ENCODE data around the gene ZNF670. TPM values are rescaled to one million over a fixed set of nuclear protein-coding genes. Genes with fewer than 3 reads are reported as not detected.

The ZNF670 gene
- total and polyA plus RNA-seq, 4 experiments from 2014 or later, result 1.6 to 3.3 (median 2.5) TPM

- no peaks in the 10 kb centered on the region for H3K9me3 ChIP-seq (ENCODE audit: control insufficient read depth in 1 of 2, low read length in 2 of 2)
- no peak overlapping the region for H3K27ac ChIP-seq (ENCODE audit: low read depth, low read length)
- Mint-ChIP-seq H3K4me3 (no peak overlapping the region), H3K4me1 (peaks cover 0 to 2% (median under 1%) of the 10 kb centered on the region in 4 donors), H3K27me3 (no peaks in the 10 kb centered on the region), H3K36me3 (no peaks in the 10 kb centered on the region), H3K27ac (no peak overlapping the region), H3K9me3 (peaks cover 0 to 18% (median 2%) of the 10 kb centered on the region in 8 donors)
- H3K4me1 ChIP-seq (ENCODE audit: insufficient read depth, low read length), result no peaks in the 10 kb centered on the region
- ChIA-PET CTCF (ENCODE audit: partially characterized antibody) (interaction anchor here (1.2 kb wide), 1 partner anchor 368 kb away, joined by 3 read pairs; no protein-coding TSS in a partner anchor), POLR2A (ENCODE audit: partially characterized antibody) (interaction anchor here (1.0 kb wide), 1 partner anchor 16 kb away, joined by 3 read pairs; the partner anchor contains the start of gene ZNF669)
- DNase-seq, result no peak
- H3K27me3 ChIP-seq (ENCODE audit: insufficient read depth, low read length), result no peaks in the 10 kb centered on the region
- H3K36me3 ChIP-seq (ENCODE audit: insufficient read depth, low read length), result no peaks in the 10 kb centered on the region
- H3K4me3 ChIP-seq (ENCODE audit: low read length in 2 of 2), result no peak overlapping the region
- intact Hi-C loops (cut with micrococcal nuclease), result no loop called here
Measured at GRCh38 chr1:247119600-247120407, 41.2 kb upstream of the ZNF670 start.

- POLR2A ChIA-PET (ENCODE audit: partially characterized antibody), result interaction anchor here (1.0 kb wide), 1 partner anchor 15 kb away, joined by 3 read pairs; the partner anchor contains the start of gene ZNF669
- CTCF ChIA-PET (ENCODE audit: partially characterized antibody), result interaction anchor here (1.2 kb wide), 1 partner anchor 369 kb away, joined by 3 read pairs; no protein-coding TSS in a partner anchor
- intact Hi-C loops (cut with micrococcal nuclease), result no loop called here
- Histone ChIP-seq H3K4me3 (ENCODE audit: low read length in 2 of 2) (no peak overlapping the region), H3K27me3 (ENCODE audit: insufficient read depth, low read length) (no peaks in the 10 kb centered on the region), H3K4me1 (ENCODE audit: insufficient read depth, low read length) (no peaks in the 10 kb centered on the region), H3K27ac (ENCODE audit: low read depth, low read length) (no peak overlapping the region), H3K36me3 (ENCODE audit: insufficient read depth, low read length) (no peaks in the 10 kb centered on the region), H3K9me3 (ENCODE audit: control insufficient read depth in 1 of 2, low read length in 2 of 2) (no peaks in the 10 kb centered on the region)
- Mint-ChIP-seq H3K9me3 (peaks cover 0 to 11% (median 2%) of the 10 kb centered on the region in 8 donors), H3K27ac (no peak overlapping the region), H3K36me3 (no peaks in the 10 kb centered on the region), H3K4me1 (peaks cover 0 to 2% (median under 1%) of the 10 kb centered on the region in 4 donors), H3K27me3 (no peaks in the 10 kb centered on the region), H3K4me3 (no peak overlapping the region)
- peak in 1 of 5 donors; percentile 57 for DNase-seq
Measured at GRCh38 chr1:247118946-247119446, 40.4 kb upstream of the ZNF670 start.

DNA sequence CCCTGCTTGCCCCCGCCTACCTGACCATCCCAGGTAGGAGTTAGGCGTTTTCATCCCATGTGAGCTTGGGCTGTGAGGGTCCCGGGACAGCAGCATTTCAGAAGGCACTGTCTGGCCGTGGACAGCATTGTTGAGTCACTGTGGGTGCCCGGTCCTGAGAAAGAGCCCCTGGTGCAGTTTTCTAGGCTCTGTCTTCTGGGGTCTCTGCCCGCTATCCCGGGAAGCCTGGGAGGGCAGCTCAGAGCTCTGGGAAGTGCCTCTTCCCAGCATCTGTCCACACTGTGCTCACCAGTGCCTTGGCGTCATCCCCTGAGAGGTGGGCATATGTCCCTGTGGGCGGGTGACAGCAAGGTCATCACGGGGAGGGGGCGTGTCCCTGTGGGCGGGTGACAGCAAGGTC lies 36.9 kb upstream of the ZNF670 start:
- peaks cover 5 to 6% (median 5%) of the 10 kb centered on the region in 4 donors for H3K4me1 Mint-ChIP-seq
- peaks cover 0 to 2% of the 10 kb centered on the region in 2 donors for H3K36me3 Mint-ChIP-seq
- H3K4me3 Mint-ChIP-seq, result no peak overlapping the region
- DNase-seq, result no peak
- H3K4me3 ChIP-seq (ENCODE audit: low read length in 2 of 2), result no peak overlapping the region
- CTCF ChIA-PET (ENCODE audit: partially characterized antibody), result no interaction called here
- H3K9me3 Mint-ChIP-seq, result peaks cover 0 to 4% (median 0%) of the 10 kb centered on the region in 8 donors
- H3K27me3 Mint-ChIP-seq, result peaks cover 8 to 10% of the 10 kb centered on the region in 2 donors
- H3K36me3 ChIP-seq (ENCODE audit: insufficient read depth, low read length), result no peaks in the 10 kb centered on the region
- peaks cover 8% of the 10 kb centered on the region for H3K27me3 ChIP-seq (ENCODE audit: insufficient read depth, low read length)
- no peak overlapping the region for H3K27ac Mint-ChIP-seq
- no peaks in the 10 kb centered on the region for H3K9me3 ChIP-seq (ENCODE audit: control insufficient read depth in 1 of 2, low read length in 2 of 2)
- H3K4me1 ChIP-seq (ENCODE audit: insufficient read depth, low read length), result peaks cover 12% of the 10 kb centered on the region
- POLR2A ChIA-PET (ENCODE audit: partially characterized antibody), result no interaction called here
- intact Hi-C loops (cut with micrococcal nuclease), result no loop called here
- no peak overlapping the region for H3K27ac ChIP-seq (ENCODE audit: low read depth, low read length)

DNA sequence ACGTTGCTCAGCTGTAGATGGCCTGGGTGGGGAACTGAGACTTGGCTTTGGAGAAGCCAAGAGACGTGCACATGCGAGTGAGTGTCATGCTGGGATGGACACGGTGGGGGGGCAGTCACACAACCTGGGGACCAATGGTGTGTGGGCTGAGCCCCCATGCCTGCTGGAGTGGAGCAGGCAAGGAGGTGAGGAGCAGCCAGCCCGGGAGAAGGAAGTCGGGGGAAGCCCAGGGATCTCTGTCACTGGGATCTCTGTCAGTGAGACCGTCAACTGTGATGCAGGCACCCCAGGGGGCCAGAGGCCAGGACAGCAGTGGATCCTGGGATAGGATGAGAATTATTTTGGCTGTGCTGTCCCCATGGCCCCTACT lies 36.5 kb upstream of the ZNF670 start:
- peaks cover 0 to 2% of the 10 kb centered on the region in 2 donors for H3K36me3 Mint-ChIP-seq
- intact Hi-C loops (cut with micrococcal nuclease), result no loop called here
- Histone ChIP-seq H3K27ac (ENCODE audit: low read depth, low read length) (no peak overlapping the region), H3K36me3 (ENCODE audit: insufficient read depth, low read length) (no peaks in the 10 kb centered on the region), H3K9me3 (ENCODE audit: control insufficient read depth in 1 of 2, low read length in 2 of 2) (no peaks in the 10 kb centered on the region), H3K27me3 (ENCODE audit: insufficient read depth, low read length) (peaks cover 9% of the 10 kb centered on the region), H3K4me1 (ENCODE audit: insufficient read depth, low read length) (peaks cover 14% of the 10 kb centered on the region), H3K4me3 (ENCODE audit: low read length in 2 of 2) (no peak overlapping the region)
- ChIA-PET POLR2A (ENCODE audit: partially characterized antibody) (no interaction called here), CTCF (ENCODE audit: partially characterized antibody) (no interaction called here)
- H3K9me3 Mint-ChIP-seq, result peaks cover 0 to 4% (median 0%) of the 10 kb centered on the region in 8 donors
- H3K4me1 Mint-ChIP-seq, result peaks cover 5 to 6% (median 6%) of the 10 kb centered on the region in 4 donors
- H3K27ac Mint-ChIP-seq, result peak overlapping the region in 2 of 7 donors; percentile 36 to 42
- H3K4me3 Mint-ChIP-seq, result peak overlapping the region in 1 of 8 donors; percentile 7
- no peak for DNase-seq
- peaks cover 8 to 10% of the 10 kb centered on the region in 2 donors for H3K27me3 Mint-ChIP-seq

DNA sequence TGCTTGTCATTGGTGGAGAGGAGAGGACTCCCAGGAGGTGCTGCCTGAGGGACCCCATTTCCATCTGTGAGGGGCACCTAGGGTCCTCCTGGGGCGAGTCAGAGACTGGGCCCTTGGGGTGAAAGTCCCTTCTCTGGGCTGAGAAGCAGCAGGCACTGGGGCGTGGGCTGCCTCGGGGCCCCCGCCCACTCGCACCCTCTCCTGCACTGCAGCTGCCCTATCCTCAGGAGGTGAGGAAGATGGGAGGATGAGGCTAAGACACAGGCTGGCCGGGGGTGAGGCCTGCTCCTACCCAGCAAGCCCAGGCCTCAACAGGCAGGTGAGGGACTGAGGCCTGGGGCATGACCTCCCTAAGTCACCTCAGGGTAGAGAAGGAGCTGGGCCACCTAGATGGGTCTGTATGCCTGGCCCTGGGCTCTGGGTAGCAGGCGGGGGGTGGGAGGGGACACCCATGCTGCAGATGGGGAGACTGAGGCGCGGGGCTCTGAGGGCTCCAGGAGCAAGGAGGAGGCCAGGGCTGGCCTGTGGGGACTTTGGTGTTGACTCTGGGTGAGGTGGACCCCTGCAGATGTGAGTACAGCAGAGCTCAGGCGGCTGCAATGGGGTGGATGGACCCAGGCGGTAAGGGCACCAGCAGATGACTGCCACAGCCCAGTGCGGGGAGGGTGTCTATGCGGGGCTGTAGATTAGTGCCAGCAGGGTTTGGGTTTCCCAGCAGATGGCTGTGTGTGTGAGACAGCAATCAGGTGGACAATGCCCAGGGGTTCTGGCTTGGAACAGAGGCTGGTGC lies 35.9 kb upstream of the ZNF670 start:
- H3K4me3 ChIP-seq (ENCODE audit: low read length in 2 of 2), result no peak overlapping the region
- intact Hi-C loops (cut with micrococcal nuclease), result no loop called here
- POLR2A ChIA-PET (ENCODE audit: partially characterized antibody), result no interaction called here
- Mint-ChIP-seq H3K4me3 (peak overlapping the region in 2 of 8 donors; percentile 12 to 75), H3K27me3 (peaks cover 12 to 15% of the 10 kb centered on the region in 2 donors), H3K36me3 (peaks cover 0 to 2% of the 10 kb centered on the region in 2 donors), H3K4me1 (peaks cover 5 to 6% (median 6%) of the 10 kb centered on the region in 4 donors), H3K27ac (peak overlapping the region in 2 of 7 donors; percentile 36 to 42), H3K9me3 (peaks cover 0 to 6% (median 0%) of the 10 kb centered on the region in 8 donors)
- no peak overlapping the region for H3K27ac ChIP-seq (ENCODE audit: low read depth, low read length)
- peaks cover 9% of the 10 kb centered on the region for H3K27me3 ChIP-seq (ENCODE audit: insufficient read depth, low read length)
- peaks cover 14% of the 10 kb centered on the region for H3K4me1 ChIP-seq (ENCODE audit: insufficient read depth, low read length)
- CTCF ChIA-PET (ENCODE audit: partially characterized antibody), result no interaction called here
- H3K9me3 ChIP-seq (ENCODE audit: control insufficient read depth in 1 of 2, low read length in 2 of 2), result no peaks in the 10 kb centered on the region
- no peak for DNase-seq
- H3K36me3 ChIP-seq (ENCODE audit: insufficient read depth, low read length), result no peaks in the 10 kb centered on the region

- ChIA-PET POLR2A (ENCODE audit: partially characterized antibody) (no interaction called here), CTCF (ENCODE audit: partially characterized antibody) (no interaction called here)
- no peak for DNase-seq
- no peaks in the 10 kb centered on the region for H3K9me3 ChIP-seq (ENCODE audit: control insufficient read depth in 1 of 2, low read length in 2 of 2)
- Mint-ChIP-seq H3K4me3 (peak overlapping the region in 5 of 8 donors; percentile 12 to 75 (median 20)), H3K36me3 (peaks cover 0 to 2% of the 10 kb centered on the region in 2 donors), H3K4me1 (peaks cover 5 to 6% (median 6%) of the 10 kb centered on the region in 4 donors), H3K9me3 (peaks cover 0 to 6% (median 0%) of the 10 kb centered on the region in 8 donors), H3K27me3 (peaks cover 18 to 20% of the 10 kb centered on the region in 2 donors), H3K27ac (peak overlapping the region in 1 of 7 donors; percentile 21)
- no peak overlapping the region for H3K27ac ChIP-seq (ENCODE audit: low read depth, low read length)
- peaks cover 14% of the 10 kb centered on the region for H3K4me1 ChIP-seq (ENCODE audit: insufficient read depth, low read length)
- peaks cover 9% of the 10 kb centered on the region for H3K27me3 ChIP-seq (ENCODE audit: insufficient read depth, low read length)
- H3K36me3 ChIP-seq (ENCODE audit: insufficient read depth, low read length), result no peaks in the 10 kb centered on the region
- intact Hi-C loops (cut with micrococcal nuclease), result no loop called here
- H3K4me3 ChIP-seq (ENCODE audit: low read length in 2 of 2), result no peak overlapping the region
Measured at GRCh38 chr1:247113733-247114271, 35.2 kb upstream of the ZNF670 start.
